Heart right ventricle (tissue), 16 donors: Measurements from ENCODE around the gene FAM131B. TPM values are rescaled to one million over a fixed set of nuclear protein-coding genes. Genes with fewer than 3 reads are reported as not detected.

Experiments used
- ATAC-seq, 8 donors: fragments of 200-7000 bp; cut with Tn5 transposase; one replicate each; pipeline ENCODE4 v1.9.1; 2020; ENCODE audit warnings: mild to moderate bottlenecking in 8 of 8, moderate library complexity in 8 of 8, moderate number of reproducible peaks in 1 of 8
- DNase-seq, 2 donors: peaks; one replicate each; pipeline ENCODE4 v3.0.0-alpha.2; 2020
- H3K27ac ChIP-seq, 10 donors: fragments of 200-600 bp; sonication (generic) in 2 of 10; one replicate each; pipeline versions ENCODE4 v1.5.0 to v1.8.0; 2020 to 2022; ENCODE audit warnings: mild to moderate bottlenecking in 3 of 10
- H3K27me3 ChIP-seq, 7 donors: fragments of 200-600 bp; one replicate each; pipeline ENCODE4 v1.8.0; 2021 to 2022; ENCODE audit warnings: mild to moderate bottlenecking in 2 of 7
- H3K36me3 ChIP-seq, 9 donors: fragments of 200-600 bp; sonication (generic) in 1 of 9; one replicate each; pipeline versions ENCODE4 v1.5.0 to v1.8.0; 2020 to 2022; ENCODE audit warnings: mild to moderate bottlenecking in 2 of 9
- H3K4me1 ChIP-seq, 9 donors: fragments of 200-600 bp; sonication (generic) in 1 of 9; one replicate each; pipeline versions ENCODE4 v1.5.0 to v1.8.0; 2020 to 2022; ENCODE audit warnings: mild to moderate bottlenecking in 4 of 9
- H3K4me3 ChIP-seq, 10 donors: fragments of 200-600 bp; sonication (generic) in 2 of 10; one replicate each; pipeline versions ENCODE4 v1.5.0 to v1.8.0; 2020 to 2022; ENCODE audit warnings: mild to moderate bottlenecking in 7 of 10, moderate library complexity in 2 of 10
- H3K9me3 ChIP-seq, 11 donors: fragments of 200-600 bp in 10 of 11; sonication (generic) in 2 of 11; one replicate each; pipeline versions ENCODE4 v1.5.0 to v1.8.0; 2013 to 2022; ENCODE audit warnings: mild to moderate bottlenecking in 2 of 11, control low read depth in 1 of 11, moderate library complexity in 1 of 11
- CTCF ChIP-seq, 9 donors: fragments of 200-600 bp; sonication (generic) in 2 of 9; IDR thresholded peaks; one replicate each; pipeline versions ENCODE4 v1.5.0 to v1.8.0; 2021 to 2022; ENCODE audit warnings: antibody characterized with exemption in 9 of 9, mild to moderate bottlenecking in 5 of 9, moderate library complexity in 1 of 9
- WGBS, 2 donors: extraction: QIAGEN DNeasy Blood & Tissue Kit; methylation state at CpG; one replicate each; pipeline ENCODE4 v1.1.7; 2013; ENCODE audit warnings: inconsistent platforms in 1 of 2; 5-methylcytosine and 5-hydroxymethylcytosine counted together
- intact Hi-C, 10 donors: fragments of 100-400 bp; cut with DNase I; formaldehyde crosslinking; loops; one replicate each; pipeline versions ENCODE4 v1.11.1 to v1.14.2; 2022
- polyA plus RNA-seq, 2 donors: library from polyadenylated mRNA; stranded (reverse); fragments of 200-250 nt; gene quantifications; one replicate each; pipeline ENCODE4 v1.2.3, GENCODE V29; 2013
- total RNA-seq, 10 donors: library from RNA; stranded (reverse); fragmentation: NEBNext Ultra II Directional in 3 of 10; extraction: Animal tissue kit (Norgen Biotek cat#: 25700) in 3 of 10; gene quantifications; one replicate each; pipeline versions ENCODE4 v1.2.1 to v1.2.4, GENCODE V29; 2021 to 2023
- donor health status: Arrhythmogenic right ventricular cardiomyopathy.
- donor health status: ischemic (EF 13 %, LVEDD 7.1; RV severe dilation, severe dysfunction).
- donor health status: healthy with polysubstance abuse.
- donor health status: DM: no; HTN: yes; CAD: no.
- donor health status: DM: no; HTN: no; CAD: no.
- donor health status: ischemic (EF 25% LVEDD 6.9; RV normal size, moderate dysfunction).
- donor health status: ischemic (EF 25% LVEDD 5.7; RV mildly dilated, moderate dysfunction).
- donor health status: healthy.
- donor health status: DM: yes; HTN: yes; CAD: no.
- donor health status: Ischemic cardiomyopathy.
- donor health status: ischemic (EF 35%, LVEDD 5.7; RV mildly dilated, moderate dysfunction).
- donor health status: nonischemic (EF 11% LVEDD 7.7; RV severe dilation, severe dysfunction).
- donor health status: DM: yes; HTN: yes; CAD: no.
- donor health status: PGD.
- donor health status: ischemic (EF 29% LVEDD 5.4; RV normal size, mild dysfunction).
- donor health status: nonischemic (EF 23%, LVEDD 6.1; RV moderate dilation, normal function).

FAM131B gene
- total and polyA plus RNA-seq, 12 donors, result 0.07 to 1.2 (median 0.37) TPM; not detected in 1

GRCh38 chr7:143396182-143396581, 33.7 kb upstream of the FAM131B start:
- 83 to 84% methylated on average over 7 of the region's 7 CpGs for WGBS, 2 donors
- intact Hi-C loops, result no loop called here
- ATAC-seq (no peak), DNase-seq (no peak)
- Histone ChIP-seq H3K27ac (peak overlapping the region in 2 of 10 donors; percentile 15 to 41), H3K4me3 (no peak overlapping the region), H3K27me3 (no peaks in the 10 kb centered on the region), H3K4me1 (peaks cover 12 to 55% (median 43%) of the 10 kb centered on the region in 9 donors), H3K9me3 (no peaks in the 10 kb centered on the region), H3K36me3 (peaks cover 0 to 19% (median 3%) of the 10 kb centered on the region in 9 donors)
- TF ChIP-seq CTCF (IDR thresholded peaks at IDR 0.05), result no peak

- H3K4me3 ChIP-seq, result peak overlapping the region in 1 of 10 donors; percentile 8
Observed at GRCh38 chr7:143395187-143396149, 33.0 kb upstream of the FAM131B start.

GRCh38 chr7:143394777-143395176, 32.3 kb upstream of the FAM131B start:
- Histone ChIP-seq H3K9me3 (no peaks in the 10 kb centered on the region), H3K27ac (no peak overlapping the region), H3K4me3 (no peak overlapping the region), H3K36me3 (peaks cover 0 to 33% (median 17%) of the 10 kb centered on the region in 9 donors), H3K27me3 (no peaks in the 10 kb centered on the region), H3K4me1 (peaks cover 14 to 67% (median 55%) of the 10 kb centered on the region in 9 donors)
- DNase-seq (no peak), ATAC-seq (no peak)
- 87 to 89% methylated on average over 6 of the region's 6 CpGs for WGBS, 2 donors
- intact Hi-C loops, result no loop called here
- TF ChIP-seq CTCF (IDR thresholded peaks at IDR 0.05), result no peak

More at GRCh38 chr7:143395187-143396149, 33.0 kb upstream of the FAM131B start:
- Histone ChIP-seq H3K9me3 (no peaks in the 10 kb centered on the region), H3K36me3 (peaks cover 0 to 27% (median 10%) of the 10 kb centered on the region in 9 donors), H3K4me1 (peaks cover 14 to 63% (median 48%) of the 10 kb centered on the region in 9 donors), H3K27me3 (no peaks in the 10 kb centered on the region), H3K27ac (peak overlapping the region in 5 of 10 donors; percentile 14 to 59 (median 41))
- WGBS, 2 donors, result 46 to 55% methylated on average over 21 of the region's 21 CpGs
- intact Hi-C loops, result no loop called here
- peak in 2 of 9 donors; percentile 7 to 28 for TF ChIP-seq CTCF (IDR thresholded peaks at IDR 0.05)
- DNase-seq (no peak), ATAC-seq (peak in 6 of 8 donors; percentile 5 to 44 (median 25))

- Histone ChIP-seq H3K9me3 (no peaks in the 10 kb centered on the region), H3K36me3 (peaks cover 0 to 41% (median 19%) of the 10 kb centered on the region in 9 donors), H3K4me1 (peaks cover 14 to 67% (median 62%) of the 10 kb centered on the region in 9 donors), H3K4me3 (no peak overlapping the region), H3K27me3 (no peaks in the 10 kb centered on the region), H3K27ac (no peak overlapping the region)
- ATAC-seq (no peak), DNase-seq (no peak)
- WGBS, 2 donors, result 96 to 99% methylated on average over 6 of the region's 6 CpGs
- TF ChIP-seq CTCF (IDR thresholded peaks at IDR 0.05), result no peak
- intact Hi-C loops, result no loop called here
Observed at GRCh38 chr7:143394068-143394467, 31.6 kb upstream of the FAM131B start.
